ENCODE measurements around the gene LDLRAD1. TPM values are rescaled to one million over a fixed set of nuclear protein-coding genes. Genes with fewer than 3 reads are reported as not detected.

LDLRAD1 gene
- total RNA-seq, 1 experiment from 2014 or later, result not detected

DNA sequence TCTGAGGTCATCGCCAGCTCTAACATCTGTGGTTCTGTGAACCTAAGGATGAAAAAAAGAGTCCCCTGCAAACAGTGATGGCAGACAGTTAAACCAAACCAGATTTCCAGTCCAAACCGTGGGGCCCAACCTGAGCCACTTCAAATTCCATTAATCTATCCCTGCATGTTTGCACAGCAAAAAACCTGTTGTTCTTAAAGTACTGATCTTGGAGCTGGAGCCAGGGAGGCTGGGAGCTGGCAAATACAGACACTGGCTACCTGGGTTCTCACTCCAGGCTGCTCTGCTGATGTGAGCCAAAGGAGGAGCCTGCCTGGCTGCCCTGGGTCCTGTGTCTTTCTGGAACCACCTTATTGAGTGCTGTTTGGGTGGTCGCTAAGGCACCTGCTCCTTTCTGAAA, 16.4 kb downstream of the LDLRAD1 start:
- Histone ChIP-seq H3K23ac (ENCODE audit: insufficient read length, low read depth, low read length) (no peak overlapping the region), H2AFZ (ENCODE audit: low read length) (no peak overlapping the region), H3K18ac (ENCODE audit: insufficient read length, low read depth, low read length) (no peak overlapping the region), H4K8ac (replicated peaks; ENCODE audit: insufficient read length, low read depth, low read length) (no peak overlapping the region), H3T11ph (ENCODE audit: low read length) (no peak overlapping the region), H4K20me1 (ENCODE audit: control insufficient read depth, insufficient read depth, insufficient read length) (no peaks in the 10 kb centered on the region), H3K14ac (ENCODE audit: insufficient read depth, low read length) (no peak overlapping the region), H2BK15ac (ENCODE audit: low read depth, low read length) (no peak overlapping the region), H2BK12ac (ENCODE audit: insufficient read length, low read depth, low read length) (no peak overlapping the region), H3K4ac (ENCODE audit: low read depth, low read length) (no peak overlapping the region), H3K27ac (ENCODE audit: insufficient read length, low read depth, low read length) (no peak overlapping the region), H2BK120ac (ENCODE audit: low read depth, low read length, poor library complexity, severe bottlenecking) (no peak overlapping the region), H2AK5ac (ENCODE audit: insufficient read length, low read length) (no peak overlapping the region), H3K56ac (ENCODE audit: insufficient read length, low read depth, low read length) (no peak overlapping the region), H3K9ac (ENCODE audit: extremely low read depth, insufficient read length, low read length) (no peak overlapping the region), H3K9me3 (ENCODE audit: control insufficient read depth, low read depth, low read length) (no peaks in the 10 kb centered on the region), H3K79me2 (ENCODE audit: insufficient read depth, low read length) (no peaks in the 10 kb centered on the region), H3K27me3 (ENCODE audit: insufficient read depth, low read length) (no peaks in the 10 kb centered on the region), H4K5ac (ENCODE audit: insufficient read length, low read depth, low read length) (no peak overlapping the region), H3K4me2 (ENCODE audit: insufficient read depth, insufficient read length, low read length) (no peak overlapping the region), H4K91ac (ENCODE audit: insufficient read length, low read depth, low read length) (no peak overlapping the region), H3K4me1 (ENCODE audit: insufficient read depth, low read length) (no peaks in the 10 kb centered on the region), H3K23me2 (ENCODE audit: insufficient read length, low read depth, low read length, poor library complexity, severe bottlenecking) (no peaks in the 10 kb centered on the region), H2BK5ac (ENCODE audit: insufficient read length, low read length) (no peak overlapping the region), H3K79me1 (ENCODE audit: insufficient read depth, low read depth, low read length, poor library complexity, severe bottlenecking) (no peaks in the 10 kb centered on the region), H2BK20ac (ENCODE audit: low read depth, low read length, poor library complexity, severe bottlenecking) (no peak overlapping the region)
- Mint-ChIP-seq H3K36me3 (ENCODE audit: insufficient read depth in 1 of 3, low read depth in 3 of 3) (no peaks in the 10 kb centered on the region; a peak in 1 of 7 replicates), H3K4me3 (no peak overlapping the region), H3K27me3 (ENCODE audit: low read depth) (peaks cover 15% of the 10 kb centered on the region), H3K4me1 (no peaks in the 10 kb centered on the region), H3K27ac (no peak overlapping the region), H3K9me3 (peaks cover 8 to 11% of the 10 kb centered on the region in 2 experiments; a peak in 4 of 5 replicates)
- no peak for DNase-seq
- TF ChIP-seq, protein P1, sequence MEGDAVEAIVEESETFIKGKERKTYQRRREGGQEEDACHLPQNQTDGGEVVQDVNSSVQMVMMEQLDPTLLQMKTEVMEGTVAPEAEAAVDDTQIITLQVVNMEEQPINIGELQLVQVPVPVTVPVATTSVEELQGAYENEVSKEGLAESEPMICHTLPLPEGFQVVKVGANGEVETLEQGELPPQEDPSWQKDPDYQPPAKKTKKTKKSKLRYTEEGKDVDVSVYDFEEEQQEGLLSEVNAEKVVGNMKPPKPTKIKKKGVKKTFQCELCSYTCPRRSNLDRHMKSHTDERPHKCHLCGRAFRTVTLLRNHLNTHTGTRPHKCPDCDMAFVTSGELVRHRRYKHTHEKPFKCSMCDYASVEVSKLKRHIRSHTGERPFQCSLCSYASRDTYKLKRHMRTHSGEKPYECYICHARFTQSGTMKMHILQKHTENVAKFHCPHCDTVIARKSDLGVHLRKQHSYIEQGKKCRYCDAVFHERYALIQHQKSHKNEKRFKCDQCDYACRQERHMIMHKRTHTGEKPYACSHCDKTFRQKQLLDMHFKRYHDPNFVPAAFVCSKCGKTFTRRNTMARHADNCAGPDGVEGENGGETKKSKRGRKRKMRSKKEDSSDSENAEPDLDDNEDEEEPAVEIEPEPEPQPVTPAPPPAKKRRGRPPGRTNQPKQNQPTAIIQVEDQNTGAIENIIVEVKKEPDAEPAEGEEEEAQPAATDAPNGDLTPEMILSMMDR (conservative IDR thresholded peaks at IDR 0.05), result no peak
- WGBS (ENCODE audit: extremely low coverage, insufficient read length, low lambda C conversion rate), result no CpG with 5 or more reads among the region's 3 CpGs

All from H9 (cell line).